Epithelial cell of esophagus (primary cell): ENCODE measurements around the gene SFN.
"Not testable (repeated sequence)": the region's sequence is repeated elsewhere in the genome, so short reads cannot be mapped to it uniquely, and the experiment has no call there.

Experiments used
- DNase-seq: peaks from one replicate; pipeline ENCODE4 v3.0.0; 2010; ENCODE audit warnings: low read depth
- H3K4me3 ChIP-seq: 2 replicates; pipeline ENCODE4 v1.5.1; 2011; ENCODE audit warnings: mild to moderate bottlenecking, low read length, control low read depth
- TF ChIP-seq, protein P1 (sequence below): IDR thresholded peaks from 2 replicates; pipeline ENCODE4 v1.5.1; 2011; ENCODE audit warnings: low read depth, mild to moderate bottlenecking, low read length, control low read depth, inconsistent platforms; ENCODE audit not compliant: insufficient read depth; ENCODE audit errors: missing control alignments

Gene SFN

DNA sequence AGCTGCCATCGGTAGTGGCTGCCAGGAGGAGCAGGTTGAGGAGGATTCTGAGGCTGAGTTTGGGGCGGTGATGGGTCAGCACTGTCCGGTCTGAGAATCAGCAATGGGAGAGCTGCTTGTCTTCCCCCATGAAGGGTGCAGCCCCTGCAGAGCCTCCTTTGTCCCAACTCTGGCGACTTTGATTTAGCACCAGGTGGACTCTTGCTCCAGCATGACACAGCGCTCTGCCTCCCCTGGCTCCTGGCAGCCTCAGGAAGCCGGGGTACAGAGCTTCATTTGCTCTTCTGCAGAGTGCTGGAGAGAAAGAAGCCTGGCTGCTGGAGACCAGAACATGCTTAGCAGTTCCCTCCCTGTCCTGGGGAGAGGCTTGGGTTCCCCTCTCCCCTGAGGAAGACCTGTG lies 23.2 kb upstream of the SFN start:
- H3K4me3 ChIP-seq, result no peak overlapping the region
- TF ChIP-seq, protein P1, sequence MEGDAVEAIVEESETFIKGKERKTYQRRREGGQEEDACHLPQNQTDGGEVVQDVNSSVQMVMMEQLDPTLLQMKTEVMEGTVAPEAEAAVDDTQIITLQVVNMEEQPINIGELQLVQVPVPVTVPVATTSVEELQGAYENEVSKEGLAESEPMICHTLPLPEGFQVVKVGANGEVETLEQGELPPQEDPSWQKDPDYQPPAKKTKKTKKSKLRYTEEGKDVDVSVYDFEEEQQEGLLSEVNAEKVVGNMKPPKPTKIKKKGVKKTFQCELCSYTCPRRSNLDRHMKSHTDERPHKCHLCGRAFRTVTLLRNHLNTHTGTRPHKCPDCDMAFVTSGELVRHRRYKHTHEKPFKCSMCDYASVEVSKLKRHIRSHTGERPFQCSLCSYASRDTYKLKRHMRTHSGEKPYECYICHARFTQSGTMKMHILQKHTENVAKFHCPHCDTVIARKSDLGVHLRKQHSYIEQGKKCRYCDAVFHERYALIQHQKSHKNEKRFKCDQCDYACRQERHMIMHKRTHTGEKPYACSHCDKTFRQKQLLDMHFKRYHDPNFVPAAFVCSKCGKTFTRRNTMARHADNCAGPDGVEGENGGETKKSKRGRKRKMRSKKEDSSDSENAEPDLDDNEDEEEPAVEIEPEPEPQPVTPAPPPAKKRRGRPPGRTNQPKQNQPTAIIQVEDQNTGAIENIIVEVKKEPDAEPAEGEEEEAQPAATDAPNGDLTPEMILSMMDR, result no peak
- no peak for DNase-seq

DNA sequence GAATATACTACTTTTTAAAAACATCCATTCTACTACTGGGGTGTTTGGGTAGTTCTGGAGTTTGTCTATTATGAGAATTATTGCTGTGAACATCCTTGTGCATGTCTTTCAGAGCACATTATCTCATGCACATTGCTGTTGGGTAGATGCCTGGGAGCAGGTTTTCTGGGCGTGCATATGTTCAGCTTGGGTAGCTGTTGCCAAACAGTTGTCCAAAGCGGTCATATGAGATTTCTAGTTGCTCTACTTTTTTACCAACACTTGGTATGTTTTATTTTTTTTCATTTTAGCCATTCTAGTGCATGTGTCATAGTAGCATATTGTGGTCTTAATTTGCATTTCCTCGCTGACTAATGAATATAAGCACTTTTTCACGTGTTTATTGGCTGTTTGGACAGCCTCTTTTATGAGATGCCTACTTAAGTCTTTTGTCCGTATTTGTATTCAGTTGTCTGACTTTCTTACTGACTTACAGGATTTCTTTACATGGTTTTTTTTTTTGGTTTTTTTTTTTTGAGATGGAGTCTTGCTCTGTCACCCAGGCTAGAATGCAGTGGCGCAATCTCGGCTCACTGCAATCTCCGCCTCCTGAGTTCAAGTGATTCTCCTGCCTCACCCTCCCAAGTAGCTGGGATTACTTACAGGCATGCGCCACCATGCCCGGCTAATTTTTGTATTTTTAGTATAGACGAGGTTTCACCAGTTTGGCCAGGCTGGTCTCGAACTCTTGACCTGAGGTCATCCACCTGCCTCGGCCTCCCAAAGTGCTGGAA lies 18.3 kb upstream of the SFN start:
- no peak overlapping the region for H3K4me3 ChIP-seq
- no peak for DNase-seq
- TF ChIP-seq, protein P1, result no peak

DNA sequence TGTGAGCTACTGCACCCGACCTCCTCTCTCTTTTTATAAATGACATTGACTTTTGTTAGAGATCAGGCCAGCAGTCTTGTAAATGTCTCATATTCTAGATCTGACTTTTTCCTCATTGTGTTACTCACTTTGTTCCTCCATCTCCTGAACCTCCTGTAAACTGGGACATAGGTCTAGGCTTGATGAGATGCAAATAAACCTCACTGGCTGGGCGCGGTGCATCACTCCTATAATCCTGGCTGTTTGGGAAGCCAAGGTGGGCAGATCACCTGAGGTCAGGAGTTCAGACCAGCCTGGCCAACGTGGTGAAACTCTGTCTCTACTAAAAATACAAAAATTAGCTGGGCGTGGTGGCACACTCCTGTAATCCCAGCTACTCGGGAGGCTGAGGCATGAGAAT lies 15.1 kb upstream of the SFN start:
- DNase-seq, H3K4me3 ChIP-seq: not testable (repeated sequence)

DNA sequence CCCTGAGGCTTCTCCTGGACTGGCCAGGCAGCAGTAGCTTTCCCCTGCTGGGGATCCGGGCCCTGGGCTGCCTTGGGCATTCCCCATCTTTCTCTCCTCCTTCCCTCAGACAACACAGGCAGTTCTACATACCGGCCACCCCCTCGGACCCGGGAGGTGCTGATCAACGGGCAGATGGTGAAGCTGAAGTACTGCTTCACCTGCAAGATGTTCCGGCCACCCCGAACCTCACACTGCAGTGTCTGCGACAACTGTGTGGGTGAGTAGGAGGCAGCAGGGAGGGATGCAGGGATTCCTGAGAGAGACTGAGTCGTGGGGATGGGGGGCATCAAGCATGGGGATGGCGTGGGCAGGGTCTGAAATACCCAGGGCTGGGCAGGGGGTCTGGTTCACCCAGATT lies 14.4 kb upstream of the SFN start:
- H3K4me3 ChIP-seq, result no peak overlapping the region
- DNase-seq, result no peak
- TF ChIP-seq, protein P1, result no peak

DNA sequence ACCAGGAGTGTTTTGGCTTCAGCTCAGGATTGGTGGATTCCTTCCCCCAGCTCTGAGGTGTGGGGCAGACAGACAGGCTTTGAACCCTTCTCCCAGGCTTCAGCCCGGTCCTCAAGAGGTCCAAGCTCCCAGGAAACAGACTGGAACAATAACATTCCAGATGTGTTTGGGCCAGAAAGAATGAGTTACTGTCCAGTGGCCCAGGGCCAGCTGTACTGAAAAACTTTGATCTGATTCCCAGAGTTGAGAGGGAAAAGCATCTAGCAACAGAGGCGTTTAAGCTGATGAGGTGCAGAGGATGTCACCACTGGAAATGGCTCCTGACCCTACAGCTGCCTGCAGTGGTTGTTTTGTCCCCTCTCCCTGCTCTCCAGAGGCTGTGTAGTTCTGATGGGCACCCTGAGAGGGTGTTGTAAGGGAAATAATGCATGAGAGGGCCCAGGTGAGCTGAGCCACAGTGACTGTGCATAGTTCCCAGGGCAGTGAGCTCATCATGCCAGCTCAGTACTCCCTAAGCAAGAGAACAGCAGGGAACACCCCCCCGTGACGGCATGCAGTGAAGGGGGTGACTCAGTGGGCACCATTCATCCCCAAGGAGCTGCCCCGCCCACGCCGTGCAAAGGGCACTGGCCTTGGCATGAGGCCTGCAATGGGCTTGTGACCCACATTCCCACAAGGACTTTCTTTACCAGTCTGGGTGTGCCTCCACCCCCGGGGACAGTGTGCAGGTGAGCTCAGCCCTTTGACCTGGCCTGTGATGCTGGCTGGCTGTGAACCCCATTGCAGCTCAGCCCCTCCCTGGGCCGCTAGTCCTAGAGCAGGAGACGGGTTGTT lies 13.8 kb upstream of the SFN start:
- TF ChIP-seq, protein P1, result peak; percentile 32
- H3K4me3 ChIP-seq, result no peak overlapping the region
- DNase-seq, result peak; percentile 100

DNA sequence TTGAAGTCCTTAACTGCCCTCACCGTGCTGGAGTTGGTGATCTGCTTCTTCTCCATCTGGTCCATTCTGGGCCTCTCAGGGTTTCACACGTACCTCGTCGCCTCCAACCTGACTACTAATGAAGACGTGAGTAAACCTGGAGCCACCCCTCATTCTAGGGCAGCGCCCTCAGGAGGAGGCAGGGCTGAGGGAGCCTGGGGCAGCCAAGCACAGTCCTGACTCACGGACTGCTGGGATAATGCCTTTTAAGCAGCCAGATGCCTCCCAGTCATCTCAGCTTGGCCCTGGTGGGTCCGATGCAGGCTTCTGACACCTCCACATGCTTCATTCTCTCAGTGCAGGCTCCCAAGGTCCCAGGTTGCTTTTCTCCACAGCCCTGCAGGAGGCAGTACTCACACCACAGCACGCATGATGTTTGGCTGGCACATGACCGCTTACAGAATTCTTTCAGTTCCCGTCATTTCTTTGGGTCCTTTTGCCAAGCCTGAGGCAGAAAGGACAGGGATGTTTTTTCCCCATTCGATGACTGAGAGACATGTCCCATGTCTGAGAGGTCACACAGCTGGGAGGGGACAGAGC lies 11.8 kb upstream of the SFN start:
- H3K4me3 ChIP-seq, result no peak overlapping the region
- DNase-seq, result peak; percentile 86
- TF ChIP-seq, protein P1, result peak; percentile 44

DNA sequence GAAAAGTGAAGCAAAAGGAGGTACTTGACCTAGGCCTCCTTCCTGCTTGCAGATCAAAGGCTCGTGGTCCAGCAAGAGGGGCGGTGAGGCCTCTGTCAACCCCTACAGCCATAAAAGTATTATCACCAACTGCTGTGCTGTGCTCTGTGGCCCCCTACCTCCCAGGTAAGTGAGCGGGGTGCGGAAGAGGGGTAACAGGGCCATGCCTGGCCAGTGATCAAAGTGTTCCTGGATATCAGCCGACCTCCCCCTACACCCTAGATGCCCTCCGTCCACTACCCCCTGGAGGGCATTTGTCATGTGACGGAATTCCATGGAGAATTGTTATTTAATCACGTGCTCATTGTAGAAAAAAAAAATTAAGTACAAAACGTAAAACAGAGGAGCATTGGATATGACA lies 10.2 kb upstream of the SFN start:
- TF ChIP-seq, protein P1, result no peak
- no peak for DNase-seq
- H3K4me3 ChIP-seq, result no peak overlapping the region
